SU-DHL-6 (cell line): Measurements from ENCODE around the gene SRRM2.

ENCODE experiments used
- H2AFZ ChIP-seq: fragments of 200-600 bp; sonication (generic); 2 replicates; pipeline ENCODE4 v1.6.1; 2014; ENCODE audit warnings: low read depth, mild to moderate bottlenecking, moderate library complexity, mixed read lengths, antibody characterized with exemption, low read length; ENCODE audit not compliant: severe bottlenecking
- H3F3A ChIP-seq: fragments of 200-600 bp; shearing (Covaris generic); 2 replicates; pipeline ENCODE4 v1.6.0; 2016; ENCODE audit warnings: antibody characterized with exemption, mild to moderate bottlenecking; ENCODE audit not compliant: insufficient read depth
- H3K27ac ChIP-seq: fragments of 200-600 bp; sonication (generic); 2 replicates; pipeline ENCODE4 v1.5.1; 2016; ENCODE audit warnings: low read depth, mild to moderate bottlenecking, low read length, moderate library complexity, mixed read lengths
- H3K27me3 ChIP-seq: fragments of 200-600 bp; sonication (generic), shearing (Covaris generic); 2 replicates; pipeline ENCODE4 v1.6.0; 2014; ENCODE audit warnings: mild to moderate bottlenecking, low read length
- H3K36me3 ChIP-seq: fragments of 200-600 bp; sonication (generic); 2 replicates; pipeline ENCODE4 v1.6.1; 2014; ENCODE audit warnings: mild to moderate bottlenecking, low read length, mixed read lengths
- H3K4me2 ChIP-seq: fragments of 300-600, 200-600 bp; shearing (Covaris generic), sonication (generic); 2 replicates; pipeline ENCODE4 v1.6.0; 2014; ENCODE audit warnings: low read length, low read depth, mild to moderate bottlenecking; ENCODE audit not compliant: poor library complexity, severe bottlenecking
- H3K4me3 ChIP-seq: fragments of 200-600 bp; sonication (generic); 2 replicates; pipeline ENCODE4 v1.5.1; 2014; ENCODE audit warnings: antibody characterized with exemption, low read length, mild to moderate bottlenecking, mixed read lengths; ENCODE audit not compliant: insufficient read depth, poor library complexity, severe bottlenecking
- H3K79me2 ChIP-seq: fragments of 200-600 bp; sonication (generic); 2 replicates; pipeline ENCODE4 v1.6.1; 2014; ENCODE audit warnings: mild to moderate bottlenecking, low read length, moderate library complexity; ENCODE audit not compliant: insufficient read depth
- H3K9ac ChIP-seq: fragments of 200-600 bp; sonication (generic); 2 replicates; pipeline ENCODE4 v1.7.0; 2014; ENCODE audit warnings: mild to moderate bottlenecking, low read length
- H3K9me2 ChIP-seq: fragments of 200-600 bp; sonication (generic); replicated peaks from 2 replicates; pipeline ENCODE4 v1.6.1; 2014; ENCODE audit warnings: low read length; ENCODE audit not compliant: insufficient read depth
- H3K9me3 ChIP-seq: fragments of 200-600 bp; sonication (generic); 2 replicates; pipeline ENCODE4 v1.6.1; 2014; ENCODE audit warnings: low read length, mixed read lengths; ENCODE audit not compliant: insufficient read depth
- H4K20me1 ChIP-seq: fragments of 200-600 bp; sonication (generic); 2 replicates; pipeline ENCODE4 v1.6.1; 2014; ENCODE audit warnings: low read depth, mild to moderate bottlenecking, antibody characterized with exemption, low read length, moderate library complexity, mixed read lengths
- CTCF ChIP-seq: fragments of 200-600 bp; sonication (generic); IDR thresholded peaks from one replicate; pipeline ENCODE4 v1.5.1; 2017; ENCODE audit warnings: antibody characterized with exemption, mild to moderate bottlenecking, low read length, moderate library complexity; ENCODE audit not compliant: insufficient read depth, poor library complexity, severe bottlenecking
- EZH2phosphoT487 ChIP-seq: fragments of 200-600 bp; sonication (generic), shearing (Covaris generic); conservative IDR thresholded peaks from 2 replicates; pipeline ENCODE4 v1.6.1; 2018; ENCODE audit warnings: mild to moderate bottlenecking, antibody characterized with exemption, low read length, moderate library complexity, mixed read lengths

SRRM2 gene

GRCh38 chr16:2745116-2745890 lies 7.1 kb upstream of the SRRM2 start:
- no peak overlapping the region for H3K4me3 ChIP-seq
- no peaks in the 10 kb centered on the region for H3K9me3 ChIP-seq
- no peaks in the 10 kb centered on the region for H4K20me1 ChIP-seq
- no peak overlapping the region for H3K27ac ChIP-seq
- H3K27me3 ChIP-seq, result no peaks in the 10 kb centered on the region
- no peaks in the 10 kb centered on the region for H3F3A ChIP-seq
- no peaks in the 10 kb centered on the region for H3K79me2 ChIP-seq
- no peak overlapping the region for H2AFZ ChIP-seq
- H3K4me2 ChIP-seq, result no peak overlapping the region
- no peaks in the 10 kb centered on the region for H3K36me3 ChIP-seq
- H3K9me2 ChIP-seq, result no peaks in the 10 kb centered on the region
- H3K9ac ChIP-seq, result no peak overlapping the region
- TF ChIP-seq CTCF (no peak), EZH2phosphoT487 (no peak)

GRCh38 chr16:2745961-2746360 lies 6.5 kb upstream of the SRRM2 start:
- no peaks in the 10 kb centered on the region for H3K36me3 ChIP-seq
- H3K9me2 ChIP-seq, result no peaks in the 10 kb centered on the region
- no peaks in the 10 kb centered on the region for H4K20me1 ChIP-seq
- H2AFZ ChIP-seq, result no peak overlapping the region
- no peak overlapping the region for H3K27ac ChIP-seq
- no peak overlapping the region for H3K4me2 ChIP-seq
- H3F3A ChIP-seq, result no peaks in the 10 kb centered on the region
- no peak overlapping the region for H3K9ac ChIP-seq
- no peaks in the 10 kb centered on the region for H3K79me2 ChIP-seq
- H3K4me3 ChIP-seq, result no peak overlapping the region
- TF ChIP-seq CTCF, result no peak
- TF ChIP-seq EZH2phosphoT487, result no peak
- H3K27me3 ChIP-seq, result no peaks in the 10 kb centered on the region
- H3K9me3 ChIP-seq, result no peaks in the 10 kb centered on the region

GRCh38 chr16:2748757-2749455 lies 3.5 kb upstream of the SRRM2 start:
- no peaks in the 10 kb centered on the region for H3K9me2 ChIP-seq
- H3K27ac ChIP-seq, result no peak overlapping the region
- H4K20me1 ChIP-seq, result peaks cover 3% of the 10 kb centered on the region
- no peak overlapping the region for H2AFZ ChIP-seq
- H3K9me3 ChIP-seq, result no peaks in the 10 kb centered on the region
- H3K9ac ChIP-seq, result no peak overlapping the region
- no peak for TF ChIP-seq EZH2phosphoT487
- TF ChIP-seq CTCF, result no peak
- H3K79me2 ChIP-seq, result peaks cover 13% of the 10 kb centered on the region
- H3K36me3 ChIP-seq, result peaks cover 6% of the 10 kb centered on the region; the same call in 1 of the 2 replicates
- H3K27me3 ChIP-seq, result no peaks in the 10 kb centered on the region
- H3F3A ChIP-seq, result no peaks in the 10 kb centered on the region
- no peak overlapping the region for H3K4me2 ChIP-seq
- H3K4me3 ChIP-seq, result no peak overlapping the region
